Body of pancreas (tissue), 4 donors: ENCODE results near the gene CENPC.

Experiments used
- POLR2A ChIP-seq, 3 donors: fragments of 450-650 bp; IDR thresholded peaks; one replicate each; pipeline ENCODE4 v1.6.1; 2016; ENCODE audit warnings: antibody characterized with exemption in 3 of 3, mild to moderate bottlenecking in 2 of 3
- TF ChIP-seq, protein P1 (sequence below), 7 experiments: fragments of 450-650 bp in 4 of 7; fragments of 200-600 bp in 3 of 7; sonication (generic) in 3 of 7; IDR thresholded peaks; one replicate each; pipeline ENCODE4 v1.5.1; 2016 to 2019; ENCODE audit warnings: antibody characterized with exemption in 7 of 7

DNA sequence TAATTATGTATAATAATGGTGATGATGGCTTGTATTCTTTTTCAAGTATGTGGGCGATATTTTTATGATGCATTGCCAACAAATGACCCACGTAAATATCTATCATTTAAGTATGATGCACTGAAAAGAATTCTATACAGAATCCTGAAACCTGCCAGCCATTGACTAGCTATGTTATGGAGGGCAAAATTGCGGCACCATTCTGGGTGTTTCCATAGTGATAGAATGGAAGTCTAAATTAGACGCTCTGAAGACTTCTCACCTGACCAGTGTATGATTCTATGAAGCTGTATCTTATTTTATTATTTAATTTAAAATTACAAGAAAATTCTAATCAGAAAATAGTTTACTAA, 677 bp upstream of the CENPC start:
- TF ChIP-seq, protein P1, sequence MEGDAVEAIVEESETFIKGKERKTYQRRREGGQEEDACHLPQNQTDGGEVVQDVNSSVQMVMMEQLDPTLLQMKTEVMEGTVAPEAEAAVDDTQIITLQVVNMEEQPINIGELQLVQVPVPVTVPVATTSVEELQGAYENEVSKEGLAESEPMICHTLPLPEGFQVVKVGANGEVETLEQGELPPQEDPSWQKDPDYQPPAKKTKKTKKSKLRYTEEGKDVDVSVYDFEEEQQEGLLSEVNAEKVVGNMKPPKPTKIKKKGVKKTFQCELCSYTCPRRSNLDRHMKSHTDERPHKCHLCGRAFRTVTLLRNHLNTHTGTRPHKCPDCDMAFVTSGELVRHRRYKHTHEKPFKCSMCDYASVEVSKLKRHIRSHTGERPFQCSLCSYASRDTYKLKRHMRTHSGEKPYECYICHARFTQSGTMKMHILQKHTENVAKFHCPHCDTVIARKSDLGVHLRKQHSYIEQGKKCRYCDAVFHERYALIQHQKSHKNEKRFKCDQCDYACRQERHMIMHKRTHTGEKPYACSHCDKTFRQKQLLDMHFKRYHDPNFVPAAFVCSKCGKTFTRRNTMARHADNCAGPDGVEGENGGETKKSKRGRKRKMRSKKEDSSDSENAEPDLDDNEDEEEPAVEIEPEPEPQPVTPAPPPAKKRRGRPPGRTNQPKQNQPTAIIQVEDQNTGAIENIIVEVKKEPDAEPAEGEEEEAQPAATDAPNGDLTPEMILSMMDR (IDR thresholded peaks at IDR 0.05), result no peak
- no peak for TF ChIP-seq POLR2A (IDR thresholded peaks at IDR 0.05)
